ENCODE measurements around the gene LYZ.

Gene LYZ

DNA sequence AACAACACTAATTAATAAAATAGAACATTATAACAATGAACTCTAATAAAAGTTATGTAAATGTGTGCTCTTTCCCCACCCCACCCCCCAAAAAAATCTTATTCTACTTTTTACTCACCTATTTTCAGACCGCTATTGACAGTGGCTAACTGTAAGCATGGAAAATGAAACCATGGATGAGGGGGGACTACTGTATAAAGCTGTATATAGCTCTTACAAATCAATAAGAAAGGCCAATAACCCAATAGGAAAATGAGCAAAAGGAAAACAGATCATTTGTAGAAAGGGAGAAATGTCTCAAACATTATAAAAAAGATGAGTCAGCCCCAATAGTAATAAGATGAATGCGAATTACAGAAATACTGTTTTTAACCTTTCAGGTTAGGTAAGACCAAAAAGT lies 38.7 kb downstream of the LYZ start:
- DNase-seq (ENCODE audit: low read depth in 2 of 2), result no peak

DNA sequence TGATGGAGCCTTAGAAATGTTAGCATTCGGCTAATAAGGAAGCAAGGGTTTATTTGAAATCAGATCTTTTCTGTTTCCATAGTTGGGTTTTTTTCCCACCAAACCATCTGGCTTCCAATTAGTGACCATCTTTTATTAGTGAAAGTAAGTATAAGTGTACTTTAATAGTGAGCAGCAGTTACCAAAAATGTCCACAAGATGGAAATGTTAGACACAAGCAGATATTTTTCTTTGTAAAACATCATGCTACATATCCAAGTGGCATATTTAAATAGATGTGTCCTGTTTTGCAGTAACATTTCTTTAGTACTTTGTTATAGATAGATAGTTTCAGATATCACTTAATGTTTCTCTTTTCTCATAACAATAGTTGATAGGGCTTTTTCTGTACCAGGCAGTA lies 40.2 kb downstream of the LYZ start:
- no peak for DNase-seq (ENCODE audit: low read depth in 2 of 2)

DNA sequence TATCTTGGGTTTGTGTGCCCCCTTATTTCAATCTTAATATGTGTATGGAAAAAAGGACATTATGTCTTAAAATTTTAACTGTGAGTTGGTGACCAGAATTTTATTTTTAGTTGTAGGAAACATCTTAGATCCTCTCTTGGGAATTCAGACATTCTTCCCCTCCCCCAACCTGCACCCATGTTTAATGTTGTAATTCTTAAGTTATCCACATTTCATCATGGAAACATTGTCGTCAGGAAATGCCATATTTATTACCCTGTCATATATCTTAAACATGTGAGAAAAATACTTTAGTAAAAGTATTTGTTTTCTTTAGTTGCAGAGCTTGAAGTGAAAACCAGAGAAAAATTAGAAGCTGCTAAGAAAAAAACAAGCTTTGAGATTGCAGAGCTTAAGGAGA lies 41.6 kb downstream of the LYZ start:
- DNase-seq (ENCODE audit: low read depth in 2 of 2), result no peak

DNA sequence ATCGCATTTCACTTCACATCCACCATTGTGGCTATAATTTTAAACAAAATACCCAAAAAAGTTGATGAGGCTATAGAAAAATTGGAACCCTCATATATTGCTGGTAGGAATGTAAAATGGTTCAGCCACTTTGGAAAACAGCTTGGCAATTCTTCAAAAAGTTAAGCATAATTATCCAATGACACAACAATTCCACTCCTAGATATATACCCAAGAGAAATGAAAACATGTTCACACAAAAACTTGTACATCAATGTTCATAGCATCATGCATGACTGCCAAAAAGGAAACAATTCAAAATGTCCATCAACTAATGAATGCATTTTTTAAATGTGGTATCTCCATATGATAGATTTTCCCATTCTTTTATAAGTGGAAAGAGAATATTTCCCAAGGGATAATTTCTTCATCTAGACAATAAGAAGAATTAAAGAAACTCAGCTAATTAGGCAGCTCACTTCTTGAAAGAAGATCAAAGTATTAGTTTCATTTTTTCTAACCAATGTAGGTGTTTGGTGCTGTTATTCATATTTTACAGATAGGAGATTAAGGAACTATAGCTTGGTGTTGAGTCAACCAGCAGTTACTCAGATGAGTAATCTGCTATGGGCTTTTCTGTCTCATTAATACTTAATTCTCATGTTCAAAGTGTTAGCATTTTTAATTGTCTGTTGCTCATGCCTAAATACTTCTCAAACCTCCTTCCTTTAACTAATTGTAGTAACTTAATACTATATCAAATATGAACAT lies 44.2 kb downstream of the LYZ start:
- no peak for DNase-seq (ENCODE audit: low read depth in 2 of 2)

DNA sequence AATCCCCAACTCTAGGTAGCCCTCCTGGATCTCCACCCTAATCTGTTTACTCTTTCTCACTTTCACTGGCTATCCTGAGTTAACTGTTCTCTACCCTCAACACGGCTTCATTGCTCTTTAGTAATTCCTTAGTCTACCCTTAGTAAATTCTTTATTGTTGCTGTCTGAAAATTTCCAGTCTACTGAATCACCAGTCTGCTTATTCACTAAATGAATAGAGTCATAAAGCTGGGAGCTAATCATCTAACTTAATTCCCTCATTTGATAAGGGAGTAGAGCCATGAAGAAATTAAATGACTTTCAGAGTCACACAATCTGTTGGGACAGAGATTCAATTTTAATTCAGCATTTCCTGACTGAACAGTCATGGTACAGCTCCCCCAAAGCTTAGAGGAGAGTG lies 47.9 kb downstream of the LYZ start:
- no peak for DNase-seq (ENCODE audit: low read depth in 2 of 2)

DNA sequence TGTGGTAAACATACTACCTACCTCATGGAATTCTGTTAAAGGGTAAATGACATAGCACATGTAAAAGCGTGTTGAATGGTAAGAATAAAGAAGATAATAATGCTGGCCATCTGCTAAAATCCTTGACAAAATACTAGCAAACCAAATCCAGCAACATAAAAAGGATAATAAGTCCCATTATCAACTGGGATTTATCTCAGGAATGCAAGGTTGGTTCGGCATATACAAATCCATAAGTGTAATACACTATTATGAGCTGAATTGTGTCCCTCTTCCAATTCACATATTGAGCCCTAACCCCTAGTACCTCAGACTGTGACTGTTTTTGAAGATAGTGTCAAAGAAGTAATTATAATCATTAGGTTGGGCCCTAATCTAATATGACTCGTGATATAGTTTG lies 48.8 kb downstream of the LYZ start:
- no peak for DNase-seq (ENCODE audit: low read depth in 2 of 2)

DNA sequence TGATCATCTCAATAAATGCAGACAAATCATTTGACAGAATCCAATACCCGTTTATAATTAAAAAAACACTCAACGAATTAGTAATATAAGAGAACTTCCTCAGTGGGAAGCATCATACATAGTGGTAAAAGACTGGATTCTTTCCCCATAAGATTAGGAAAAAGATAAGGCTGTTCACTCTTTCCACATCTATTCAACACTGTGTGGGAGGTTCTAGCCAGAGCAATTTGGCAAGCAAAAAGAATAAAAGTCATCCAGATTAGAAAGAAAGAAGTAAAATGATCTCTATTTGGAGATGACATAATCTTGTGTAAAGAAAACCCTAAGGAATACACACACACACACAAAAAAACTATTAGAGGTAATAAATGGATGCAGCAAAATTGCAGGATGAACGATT lies 49.8 kb downstream of the LYZ start:
- DNase-seq (ENCODE audit: low read depth in 2 of 2), result no peak

DNA sequence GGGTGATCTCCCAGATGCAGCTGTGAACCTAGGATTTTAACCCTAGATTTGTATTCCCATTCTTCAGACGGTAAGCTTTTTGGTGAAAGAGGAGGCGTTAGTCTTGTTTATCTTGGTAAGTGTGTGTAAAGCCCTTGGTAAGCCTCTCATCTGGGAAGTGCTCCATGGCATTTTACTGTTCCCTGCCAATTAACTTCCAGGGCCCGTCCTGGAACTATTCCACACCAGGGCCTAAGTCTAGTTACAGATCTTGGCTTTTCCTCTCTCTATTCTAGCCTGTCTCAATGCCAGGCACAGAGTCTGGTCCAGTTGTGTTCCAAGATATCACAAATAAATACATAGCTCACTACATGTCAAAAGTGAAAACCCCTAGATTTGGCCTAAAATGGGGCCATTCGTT lies 53.8 kb downstream of the LYZ start:
- DNase-seq (ENCODE audit: low read depth in 2 of 2), result no peak
